Dedifferentiated amniotic fluid mesenchymal stem cell (primary cell): ENCODE measurements around the gene PHAF1.

ENCODE experiments used
- DNase-seq: peaks from one replicate; pipeline ENCODE4 v3.0.0-alpha.2; 2016; ENCODE audit errors: extremely low spot score

Gene PHAF1

GRCh38 chr16:67180166-67180565 is 70.4 kb downstream of the PHAF1 start:
- no peak for DNase-seq

- DNase-seq = peak; percentile 72
These were observed 71.6 kb downstream of the PHAF1 start for GRCh38 chr16:67181346-67181745.

GRCh38 chr16:67182288-67182687 is 72.5 kb downstream of the PHAF1 start:
- DNase-seq = no peak

- DNase-seq = no peak
These were observed 73.5 kb downstream of the PHAF1 start for GRCh38 chr16:67183284-67183626.

GRCh38 chr16:67183627-67184452 is 74.1 kb downstream of the PHAF1 start, which contains the start of gene MATCAP1:
MATCAP1 (minus strand) TSS chr16:67183963; CDS start chr16:67180610, 3,353 bp downstream.
- peak; percentile 95 for DNase-seq

GRCh38 chr16:67184453-67184994 is 74.8 kb downstream of the PHAF1 start:
- no peak for DNase-seq

GRCh38 chr16:67184995-67185650 is 75.4 kb downstream of the PHAF1 start:
- DNase-seq = peak; percentile 79

- no peak for DNase-seq
These were observed 76.0 kb downstream of the PHAF1 start for GRCh38 chr16:67185651-67186134.

GRCh38 chr16:67186550-67186950 is 76.8 kb downstream of the PHAF1 start:
- no peak for DNase-seq

- no peak for DNase-seq
These were observed 77.6 kb downstream of the PHAF1 start for GRCh38 chr16:67187175-67187890.

GRCh38 chr16:67188323-67188722 is 78.6 kb downstream of the PHAF1 start:
- no peak for DNase-seq

- no peak for DNase-seq
These were observed 79.1 kb downstream of the PHAF1 start for GRCh38 chr16:67188798-67189197.

GRCh38 chr16:67190041-67190440 is 80.3 kb downstream of the PHAF1 start, which contains the start of gene EXOC3L1:
EXOC3L1 (minus strand) TSS chr16:67190136; CDS start chr16:67189676, 460 bp downstream.
- DNase-seq = no peak

GRCh38 chr16:67190448-67191399 is 81.0 kb downstream of the PHAF1 start:
- no peak for DNase-seq

GRCh38 chr16:67191411-67191994 is 81.8 kb downstream of the PHAF1 start:
- DNase-seq = no peak

- DNase-seq = peak; percentile 87
These were observed 82.4 kb downstream of the PHAF1 start, which contains the start of gene E2F4 for GRCh38 chr16:67191995-67192681. E2F4 (plus strand) TSS chr16:67192155; CDS start chr16:67192228, 73 bp downstream.

GRCh38 chr16:67192781-67193361 is 83.1 kb downstream of the PHAF1 start:
- DNase-seq = no peak

- DNase-seq = no peak
These were observed 83.8 kb downstream of the PHAF1 start for GRCh38 chr16:67193536-67193935.

- no peak for DNase-seq
These were observed 84.5 kb downstream of the PHAF1 start for GRCh38 chr16:67194260-67194659.
